ENCODE results near the gene ZNF205. TPM values are rescaled to one million over a fixed set of nuclear protein-coding genes. Genes with fewer than 3 reads are reported as not detected.
"Not testable (repeated sequence)": the region's sequence is repeated elsewhere in the genome, so short reads cannot be mapped to it uniquely, and the experiment has no call there.

The ZNF205 gene
- total RNA-seq, 2 donors from 2014 or later: 10.5 to 12.4 TPM

GRCh38 chr16:3068487-3068886 is 43.9 kb upstream of the ZNF205 start:
- H3K4me3 ChIP-seq: no peak overlapping the region
- peaks cover 0 to 24% of the 10 kb centered on the region in 2 donors for H3K4me1 ChIP-seq
- no peak for DNase-seq (ENCODE audit: low spot score)
- H3K36me3 ChIP-seq: no peaks in the 10 kb centered on the region
- H3K9me3 ChIP-seq: no peaks in the 10 kb centered on the region
- H3K27me3 ChIP-seq: no peaks in the 10 kb centered on the region
- no peak for TF ChIP-seq CTCF (IDR thresholded peaks at IDR 0.05)
- H3K27ac ChIP-seq: no peak overlapping the region

- H3K4me3 ChIP-seq; H3K36me3 ChIP-seq; H3K27ac ChIP-seq; H3K27me3 ChIP-seq; H3K9me3 ChIP-seq; DNase-seq (ENCODE audit: low spot score): not testable (repeated sequence)
- peaks cover 0 to 24% of the 10 kb centered on the region in 2 donors for H3K4me1 ChIP-seq
These were observed 43.2 kb upstream of the ZNF205 start for GRCh38 chr16:3069146-3069545.

GRCh38 chr16:3070608-3071111 is 41.7 kb upstream of the ZNF205 start:
- Histone ChIP-seq H3K27me3 (no peaks in the 10 kb centered on the region), H3K9me3 (no peaks in the 10 kb centered on the region), H3K27ac (no peak overlapping the region), H3K36me3 (no peaks in the 10 kb centered on the region), H3K4me1 (peaks cover 0 to 23% of the 10 kb centered on the region in 2 donors), H3K4me3 (no peak overlapping the region)
- TF ChIP-seq CTCF (IDR thresholded peaks at IDR 0.05): no peak
- no peak for DNase-seq (ENCODE audit: low spot score)

GRCh38 chr16:3071655-3072054 is 40.7 kb upstream of the ZNF205 start:
- DNase-seq (ENCODE audit: low spot score): no peak
- H3K27me3 ChIP-seq: no peaks in the 10 kb centered on the region
- no peak overlapping the region for H3K4me3 ChIP-seq
- peaks cover 0 to 22% of the 10 kb centered on the region in 2 donors for H3K4me1 ChIP-seq
- H3K9me3 ChIP-seq: no peaks in the 10 kb centered on the region
- TF ChIP-seq CTCF (IDR thresholded peaks at IDR 0.05): no peak
- H3K36me3 ChIP-seq: no peaks in the 10 kb centered on the region
- H3K27ac ChIP-seq: no peak overlapping the region

- H3K4me3 ChIP-seq; H3K36me3 ChIP-seq; H3K27ac ChIP-seq; H3K27me3 ChIP-seq; H3K9me3 ChIP-seq; DNase-seq (ENCODE audit: low spot score): not testable (repeated sequence)
- H3K4me1 ChIP-seq: peaks cover 0 to 19% of the 10 kb centered on the region in 2 donors
These were observed 40.2 kb upstream of the ZNF205 start for GRCh38 chr16:3072148-3072547.

GRCh38 chr16:3072576-3073263 is 39.7 kb upstream of the ZNF205 start:
- not testable (repeated sequence) for H3K27me3 ChIP-seq; H3K9me3 ChIP-seq; H3K4me3 ChIP-seq; H3K27ac ChIP-seq; DNase-seq (ENCODE audit: low spot score); H3K36me3 ChIP-seq
- peaks cover 0 to 13% of the 10 kb centered on the region in 2 donors for H3K4me1 ChIP-seq

GRCh38 chr16:3073448-3073847 is 38.9 kb upstream of the ZNF205 start:
- Histone ChIP-seq H3K27me3 (no peaks in the 10 kb centered on the region), H3K27ac (no peak overlapping the region), H3K4me3 (no peak overlapping the region), H3K4me1 (peaks cover 0 to 10% of the 10 kb centered on the region in 2 donors), H3K36me3 (no peaks in the 10 kb centered on the region), H3K9me3 (no peaks in the 10 kb centered on the region)
- TF ChIP-seq CTCF (IDR thresholded peaks at IDR 0.05): no peak
- no peak for DNase-seq (ENCODE audit: low spot score)

All from right atrium auricular region (tissue), 2 donors.